ENCODE data around the gene CSF3R. TPM values are rescaled to one million over a fixed set of nuclear protein-coding genes. Genes with fewer than 3 reads are reported as not detected.

Gene CSF3R
- total and polyA plus RNA-seq, 2 experiments from 2014 or later: 19.7 to 22.3 TPM

DNA sequence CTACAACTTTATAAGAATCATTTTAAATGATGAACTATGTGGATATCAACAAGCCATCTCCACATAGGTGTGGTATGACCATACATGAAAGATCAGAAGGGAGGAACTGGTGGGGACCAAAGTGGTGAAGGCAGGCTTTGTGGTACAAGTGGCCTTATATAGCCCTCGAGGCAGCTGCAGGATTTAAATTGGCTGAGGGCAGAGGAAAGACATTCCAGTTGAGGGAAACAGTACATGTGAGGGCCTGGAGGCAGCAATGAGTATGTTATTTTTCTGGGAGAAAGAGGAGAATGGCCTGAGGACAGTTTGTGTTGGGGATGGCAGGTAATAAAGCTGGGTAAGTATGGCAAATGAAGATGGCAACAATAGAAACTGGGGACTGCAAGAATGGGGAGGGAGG lies 49.6 kb downstream of the CSF3R start:
- Histone ChIP-seq H3K79me2 (no peaks in the 10 kb centered on the region), H3K36me3 (replicated peaks; ENCODE audit: insufficient read depth, low read depth) (no peaks in the 10 kb centered on the region)
- no peak for TF ChIP-seq EZH2 (IDR thresholded peaks at IDR 0.05; ENCODE audit: borderline replicate concordance)
- no peak for TF ChIP-seq EZH2phosphoT487 (IDR thresholded peaks at IDR 0.05; ENCODE audit: low read depth, severe bottlenecking, unreplicated experiment)
- TF ChIP-seq, protein P1, sequence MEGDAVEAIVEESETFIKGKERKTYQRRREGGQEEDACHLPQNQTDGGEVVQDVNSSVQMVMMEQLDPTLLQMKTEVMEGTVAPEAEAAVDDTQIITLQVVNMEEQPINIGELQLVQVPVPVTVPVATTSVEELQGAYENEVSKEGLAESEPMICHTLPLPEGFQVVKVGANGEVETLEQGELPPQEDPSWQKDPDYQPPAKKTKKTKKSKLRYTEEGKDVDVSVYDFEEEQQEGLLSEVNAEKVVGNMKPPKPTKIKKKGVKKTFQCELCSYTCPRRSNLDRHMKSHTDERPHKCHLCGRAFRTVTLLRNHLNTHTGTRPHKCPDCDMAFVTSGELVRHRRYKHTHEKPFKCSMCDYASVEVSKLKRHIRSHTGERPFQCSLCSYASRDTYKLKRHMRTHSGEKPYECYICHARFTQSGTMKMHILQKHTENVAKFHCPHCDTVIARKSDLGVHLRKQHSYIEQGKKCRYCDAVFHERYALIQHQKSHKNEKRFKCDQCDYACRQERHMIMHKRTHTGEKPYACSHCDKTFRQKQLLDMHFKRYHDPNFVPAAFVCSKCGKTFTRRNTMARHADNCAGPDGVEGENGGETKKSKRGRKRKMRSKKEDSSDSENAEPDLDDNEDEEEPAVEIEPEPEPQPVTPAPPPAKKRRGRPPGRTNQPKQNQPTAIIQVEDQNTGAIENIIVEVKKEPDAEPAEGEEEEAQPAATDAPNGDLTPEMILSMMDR (IDR thresholded peaks at IDR 0.05; ENCODE audit: poor library complexity): no peak

DNA sequence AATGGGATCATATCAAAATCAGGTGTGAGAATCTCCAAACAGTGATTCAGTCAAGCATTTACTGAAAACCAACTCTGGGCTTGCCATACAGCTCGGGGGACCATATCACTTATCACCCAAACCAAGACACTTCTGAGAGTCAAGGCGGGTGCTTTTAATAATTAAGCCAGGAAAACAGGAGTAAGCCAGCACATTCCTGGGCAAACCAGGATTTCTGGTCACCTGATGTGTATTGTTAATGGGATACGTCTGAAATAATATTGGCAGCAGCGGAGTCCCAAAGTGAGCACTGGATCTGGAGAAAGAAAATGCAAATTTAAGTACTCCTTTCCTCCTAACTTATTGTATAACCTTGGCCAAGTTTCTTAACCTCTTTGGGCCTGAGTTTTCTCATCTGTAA lies 50.1 kb downstream of the CSF3R start:
- Histone ChIP-seq H3K4me3 (no peak overlapping the region), H4K20me1 (ENCODE audit: insufficient read depth, poor library complexity, severe bottlenecking) (no peaks in the 10 kb centered on the region), H3K79me2 (no peaks in the 10 kb centered on the region), H3K4me2 (no peak overlapping the region), H3K36me3 (replicated peaks; ENCODE audit: insufficient read depth, low read depth) (no peaks in the 10 kb centered on the region), H3K9me2 (replicated peaks; ENCODE audit: insufficient read depth) (no peaks in the 10 kb centered on the region), H3K27ac (peak overlapping the region; percentile 56), H2AFZ (no peak overlapping the region), H3K9me3 (ENCODE audit: low read depth) (no peaks in the 10 kb centered on the region), H3K27me3 (no peaks in the 10 kb centered on the region), H3K4me1 (ENCODE audit: insufficient read depth) (no peaks in the 10 kb centered on the region)
- no peak for DNase-seq (ENCODE audit: low spot score)
- WGBS (ENCODE audit: low lambda C conversion rate, missing lambda C conversion rate): 70% methylated on average over 4 of the region's 4 CpGs
- TF ChIP-seq EZH2phosphoT487 (IDR thresholded peaks at IDR 0.05; ENCODE audit: low read depth, severe bottlenecking, unreplicated experiment): no peak
- no peak for TF ChIP-seq EZH2 (IDR thresholded peaks at IDR 0.05; ENCODE audit: borderline replicate concordance)
- TF ChIP-seq, protein P1 (IDR thresholded peaks at IDR 0.05; ENCODE audit: poor library complexity): no peak

More for the DNA sequence above, 49.6 kb downstream of the CSF3R start:
- Histone ChIP-seq H3K4me2 (no peak overlapping the region), H3K27ac (peak overlapping the region; percentile 56), H3K9me2 (replicated peaks; ENCODE audit: insufficient read depth) (no peaks in the 10 kb centered on the region), H3K4me3 (no peak overlapping the region), H3K4me1 (ENCODE audit: insufficient read depth) (no peaks in the 10 kb centered on the region), H4K20me1 (ENCODE audit: insufficient read depth, poor library complexity, severe bottlenecking) (no peaks in the 10 kb centered on the region), H3K27me3 (no peaks in the 10 kb centered on the region), H2AFZ (no peak overlapping the region), H3K9me3 (ENCODE audit: low read depth) (no peaks in the 10 kb centered on the region)
- DNase-seq (ENCODE audit: low spot score): no peak
- 53% methylated on average over 1 of the region's 1 CpG for WGBS (ENCODE audit: low lambda C conversion rate, missing lambda C conversion rate)

DNA sequence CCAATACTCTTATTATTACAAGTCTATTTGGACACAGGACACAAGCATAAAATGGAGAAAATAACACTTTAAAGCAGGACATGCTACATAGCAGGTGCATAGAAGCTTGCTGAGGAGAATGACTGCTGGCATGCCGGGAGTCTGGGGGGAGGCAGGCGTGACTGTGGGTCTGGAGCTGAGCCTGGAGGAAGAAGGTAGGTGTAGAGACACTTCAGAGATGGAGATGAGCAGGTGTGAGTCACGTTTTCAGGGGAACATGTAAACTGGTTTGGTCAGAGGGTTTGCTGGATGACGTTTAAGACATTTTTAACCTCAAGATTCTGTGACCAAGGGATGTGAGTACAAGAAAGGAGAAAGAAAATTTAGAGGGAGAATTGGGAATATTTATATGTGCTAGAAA lies 56.9 kb downstream of the CSF3R start:
- Histone ChIP-seq H3K9me3 (ENCODE audit: low read depth) (no peaks in the 10 kb centered on the region), H3K9me2 (replicated peaks; ENCODE audit: insufficient read depth) (no peaks in the 10 kb centered on the region), H3K4me3 (no peak overlapping the region), H3K27ac (peak overlapping the region; percentile 53), H3K79me2 (no peaks in the 10 kb centered on the region), H4K20me1 (ENCODE audit: insufficient read depth, poor library complexity, severe bottlenecking) (no peaks in the 10 kb centered on the region), H3K36me3 (replicated peaks; ENCODE audit: insufficient read depth, low read depth) (no peaks in the 10 kb centered on the region), H2AFZ (no peak overlapping the region), H3K27me3 (no peaks in the 10 kb centered on the region), H3K4me2 (no peak overlapping the region), H3K4me1 (ENCODE audit: insufficient read depth) (no peaks in the 10 kb centered on the region)
- 75% methylated on average over 4 of the region's 4 CpGs for WGBS (ENCODE audit: low lambda C conversion rate, missing lambda C conversion rate)
- TF ChIP-seq EZH2 (IDR thresholded peaks at IDR 0.05; ENCODE audit: borderline replicate concordance): no peak
- TF ChIP-seq EZH2phosphoT487 (IDR thresholded peaks at IDR 0.05; ENCODE audit: low read depth, severe bottlenecking, unreplicated experiment): no peak
- TF ChIP-seq, protein P1 (IDR thresholded peaks at IDR 0.05; ENCODE audit: poor library complexity): no peak
- no peak for DNase-seq (ENCODE audit: low spot score)

DNA sequence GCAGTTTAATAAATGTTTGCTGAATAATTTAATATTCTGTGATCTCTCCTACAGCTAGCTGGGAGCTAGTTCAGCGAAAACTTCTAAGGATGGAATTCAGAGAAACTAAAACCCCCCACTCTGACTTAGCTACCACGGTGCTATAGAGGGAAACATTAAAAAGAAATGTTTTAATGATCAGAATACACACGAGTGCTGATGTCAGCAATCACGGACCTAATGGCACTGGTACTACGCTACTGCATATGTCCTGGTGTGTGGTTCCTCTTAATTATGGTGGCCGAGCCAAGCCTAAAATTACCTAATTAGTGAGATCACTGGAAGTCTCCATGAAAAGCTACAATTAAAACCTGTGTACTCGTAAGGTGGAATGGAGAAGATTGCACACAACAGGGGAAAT lies 61.1 kb downstream of the CSF3R start:
- Histone ChIP-seq H3K27me3 (no peaks in the 10 kb centered on the region), H3K4me2 (no peak overlapping the region), H4K20me1 (ENCODE audit: insufficient read depth, poor library complexity, severe bottlenecking) (no peaks in the 10 kb centered on the region), H3K36me3 (replicated peaks; ENCODE audit: insufficient read depth, low read depth) (no peaks in the 10 kb centered on the region), H3K27ac (no peak overlapping the region), H2AFZ (no peak overlapping the region), H3K4me1 (ENCODE audit: insufficient read depth) (no peaks in the 10 kb centered on the region), H3K9me3 (ENCODE audit: low read depth) (no peaks in the 10 kb centered on the region), H3K79me2 (no peaks in the 10 kb centered on the region), H3K4me3 (no peak overlapping the region), H3K9me2 (replicated peaks; ENCODE audit: insufficient read depth) (no peaks in the 10 kb centered on the region)
- TF ChIP-seq, protein P1 (IDR thresholded peaks at IDR 0.05; ENCODE audit: poor library complexity): no peak
- TF ChIP-seq EZH2phosphoT487 (IDR thresholded peaks at IDR 0.05; ENCODE audit: low read depth, severe bottlenecking, unreplicated experiment) (no peak), EZH2 (IDR thresholded peaks at IDR 0.05; ENCODE audit: borderline replicate concordance) (no peak)
- WGBS (ENCODE audit: low lambda C conversion rate, missing lambda C conversion rate): 92% methylated on average over 7 of the region's 7 CpGs
- DNase-seq (ENCODE audit: low spot score): no peak

Data from hepatocyte (in vitro differentiated cells).